Measurements from ENCODE around the gene SLC6A18.
"Not testable (repeated sequence)": the region's sequence is repeated elsewhere in the genome, so short reads cannot be mapped to it uniquely, and the experiment has no call there.

The SLC6A18 gene

DNA sequence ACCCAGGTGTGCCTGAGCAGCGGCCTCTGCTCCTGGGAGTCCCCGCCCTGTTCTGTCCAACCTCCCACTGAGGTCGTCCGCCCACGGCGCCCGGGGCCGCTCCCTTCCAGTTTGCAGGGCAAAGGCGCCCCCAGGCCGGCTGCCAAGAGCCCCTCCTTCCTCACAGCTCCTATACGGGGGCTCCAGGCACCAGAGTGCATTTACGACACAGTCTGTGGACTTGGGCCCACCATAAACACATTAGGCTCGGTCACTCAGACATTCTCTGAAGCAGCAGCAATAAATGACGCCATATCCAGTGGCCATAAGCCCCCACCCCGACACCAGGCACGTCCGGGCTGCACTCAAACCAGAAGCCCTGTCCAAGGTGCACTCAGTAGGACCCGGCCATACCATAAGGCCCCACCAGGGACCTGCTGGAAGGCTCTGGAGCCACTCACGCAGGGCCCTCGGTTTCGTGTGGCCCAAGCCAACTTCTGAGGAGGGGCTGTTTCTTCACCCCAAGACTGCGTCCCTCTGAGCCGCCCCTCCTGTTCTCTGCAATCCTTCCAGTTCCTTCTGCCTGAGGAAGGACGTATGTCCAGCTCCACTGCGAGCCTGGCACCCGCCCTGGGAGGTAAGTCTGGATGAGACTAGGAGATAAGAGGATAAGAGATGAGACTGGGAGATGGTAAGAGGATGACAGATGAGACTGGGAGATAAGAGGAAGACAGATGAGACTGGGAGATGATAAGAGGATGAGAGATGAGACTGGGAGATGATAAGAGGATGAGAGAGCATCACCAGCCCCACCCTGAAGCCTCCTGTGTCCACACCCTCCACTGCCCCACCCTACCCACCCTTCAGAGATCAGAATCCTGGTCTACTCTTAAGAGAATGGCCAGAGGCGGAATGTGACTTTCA, 26.7 kb downstream of the SLC6A18 start:
- DNase-seq (ENCODE audit: low read depth in 1 of 2, low spot score in 1 of 2) = no peak

DNA sequence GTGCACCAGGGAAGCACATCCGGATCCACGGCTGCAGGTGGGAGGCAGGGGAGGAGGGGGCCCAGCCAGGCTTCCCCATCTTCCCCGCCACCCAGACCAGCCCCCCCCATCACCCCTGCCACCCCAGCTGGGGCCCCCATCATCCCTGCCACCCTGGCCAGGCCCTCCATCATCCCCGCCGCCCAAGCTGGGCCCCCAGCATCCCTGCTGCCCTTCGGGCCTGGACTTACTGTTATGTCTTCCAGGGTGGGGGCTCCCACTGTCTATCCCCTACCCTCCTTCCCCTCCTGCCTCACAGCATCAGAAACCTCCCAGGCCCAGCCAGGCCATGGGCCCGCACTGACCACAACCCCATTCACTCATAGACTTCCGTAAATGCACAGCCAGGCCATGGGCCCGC, 27.5 kb downstream of the SLC6A18 start:
- no peak for DNase-seq (ENCODE audit: low read depth in 1 of 2, low spot score in 1 of 2)

DNA sequence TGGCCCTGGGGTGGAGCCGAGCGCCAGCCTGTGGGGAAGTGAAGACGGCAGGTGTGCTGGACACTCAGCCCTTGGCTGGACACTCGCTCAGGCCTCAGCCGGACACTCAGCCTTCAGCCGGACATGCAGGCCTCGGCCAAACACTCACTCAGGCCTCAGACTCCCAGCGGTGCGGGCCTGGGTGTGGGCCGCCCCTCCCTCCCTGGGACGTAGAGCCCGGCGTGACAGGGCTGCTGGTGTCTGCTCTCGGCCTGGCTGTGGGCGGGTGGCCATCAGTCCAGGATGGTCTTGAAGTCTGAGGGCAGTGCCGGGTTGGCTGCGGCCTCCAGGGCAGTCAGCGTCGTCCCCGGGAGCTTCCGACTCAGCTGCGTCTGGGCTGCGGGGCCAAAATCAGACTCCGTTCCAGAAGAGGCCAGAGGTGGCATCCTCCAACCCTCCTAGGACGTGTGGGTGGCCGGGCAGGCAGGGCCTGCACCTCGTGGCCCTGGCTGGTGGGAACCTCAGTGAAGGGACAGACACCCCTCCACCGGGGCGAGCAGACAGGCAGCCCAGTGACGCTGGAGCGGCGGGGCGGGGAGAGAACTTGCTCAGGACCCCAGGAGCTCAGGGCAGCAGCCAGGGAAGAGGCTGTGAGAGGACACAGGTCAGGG, 28.4 kb downstream of the SLC6A18 start:
- DNase-seq (ENCODE audit: low read depth in 1 of 2, low spot score in 1 of 2) = no peak

DNA sequence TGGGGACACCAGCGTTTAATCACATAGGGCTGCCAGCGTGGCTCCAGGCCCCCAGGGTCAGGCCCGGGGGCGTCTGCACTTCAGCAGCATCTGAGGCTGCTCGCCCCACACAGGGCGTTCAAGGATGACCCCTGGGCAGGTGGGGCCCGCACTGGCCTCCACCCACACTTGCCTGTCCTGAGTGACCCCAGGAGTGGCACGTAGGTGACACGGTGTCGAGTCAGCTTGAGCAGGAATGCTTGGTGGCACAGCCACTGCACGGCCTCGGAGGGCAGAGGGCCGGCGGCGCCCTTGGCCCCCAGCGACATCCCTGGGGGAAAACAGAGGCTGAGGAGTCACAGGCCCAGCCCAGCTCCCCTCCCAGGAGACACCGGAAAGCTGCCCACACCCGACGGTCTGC, 29.0 kb downstream of the SLC6A18 start:
- no peak for DNase-seq (ENCODE audit: low read depth in 1 of 2, low spot score in 1 of 2)

DNA sequence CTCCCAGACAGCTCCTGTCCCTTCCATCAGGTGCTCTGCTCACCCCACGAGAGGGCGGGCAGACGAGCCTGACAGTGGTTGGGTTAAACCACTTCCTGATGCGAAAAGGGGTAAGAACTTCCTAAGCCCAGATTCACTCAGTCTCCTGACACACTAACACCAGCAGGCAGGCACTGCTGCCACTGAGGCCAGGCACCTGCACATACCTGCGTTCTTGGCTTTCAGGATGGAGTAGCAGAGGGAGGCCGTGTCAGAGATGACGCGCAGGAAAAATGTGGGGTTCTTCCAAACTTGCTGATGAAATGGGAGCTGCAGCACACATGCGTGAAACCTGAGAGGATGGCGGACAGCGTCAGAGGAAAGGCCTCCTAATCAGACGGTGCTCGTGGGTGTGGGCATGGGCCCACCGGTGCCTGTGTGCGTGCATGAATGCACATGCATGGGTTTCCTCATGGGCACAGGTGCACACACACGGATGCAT, 29.9 kb downstream of the SLC6A18 start:
- peak in 1 of 2 donors; percentile 16 for DNase-seq (ENCODE audit: low read depth in 1 of 2, low spot score in 1 of 2)

DNA sequence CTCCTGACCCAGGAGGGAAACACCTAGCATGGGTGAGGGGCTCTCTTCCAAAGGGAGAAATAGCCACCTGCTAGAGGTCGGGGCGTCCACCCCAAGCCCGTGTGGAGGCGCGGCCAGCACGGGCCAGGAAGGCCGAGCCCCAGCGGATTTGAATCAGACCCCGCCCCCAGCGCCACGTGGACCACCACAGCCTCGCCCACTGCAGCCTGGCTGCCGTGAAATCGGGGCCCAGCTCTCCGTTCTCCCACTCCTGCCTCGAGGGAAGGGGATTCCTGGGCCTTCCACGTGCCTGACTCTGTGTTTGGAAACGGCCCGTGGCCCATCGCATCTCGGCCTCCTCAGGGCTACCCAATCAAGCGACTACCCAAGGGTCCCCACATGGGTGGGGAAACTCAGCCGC, 31.6 kb downstream of the SLC6A18 start:
- DNase-seq (ENCODE audit: low read depth in 1 of 2, low spot score in 1 of 2) = no peak

DNA sequence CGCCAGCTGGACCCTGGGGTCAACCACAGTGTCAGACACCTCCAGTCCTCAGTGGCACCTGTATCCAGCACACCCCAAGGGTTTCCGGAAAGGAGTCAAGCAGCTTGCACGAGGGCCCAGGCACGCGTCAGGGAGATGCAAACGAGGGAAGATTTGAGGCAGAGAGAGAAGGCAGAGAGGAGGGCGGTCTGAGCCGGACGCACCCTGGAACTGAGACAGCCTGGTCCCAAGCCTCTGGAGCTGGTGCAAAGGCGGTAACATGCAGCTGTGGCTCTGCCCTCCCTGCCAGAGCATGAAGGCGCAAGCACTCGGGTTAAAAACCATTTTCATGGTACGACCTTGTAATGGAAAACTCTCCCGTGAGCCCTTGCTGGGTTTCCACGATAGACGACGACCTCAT, 32.2 kb downstream of the SLC6A18 start:
- no peak for DNase-seq (ENCODE audit: low read depth in 1 of 2, low spot score in 1 of 2)

DNA sequence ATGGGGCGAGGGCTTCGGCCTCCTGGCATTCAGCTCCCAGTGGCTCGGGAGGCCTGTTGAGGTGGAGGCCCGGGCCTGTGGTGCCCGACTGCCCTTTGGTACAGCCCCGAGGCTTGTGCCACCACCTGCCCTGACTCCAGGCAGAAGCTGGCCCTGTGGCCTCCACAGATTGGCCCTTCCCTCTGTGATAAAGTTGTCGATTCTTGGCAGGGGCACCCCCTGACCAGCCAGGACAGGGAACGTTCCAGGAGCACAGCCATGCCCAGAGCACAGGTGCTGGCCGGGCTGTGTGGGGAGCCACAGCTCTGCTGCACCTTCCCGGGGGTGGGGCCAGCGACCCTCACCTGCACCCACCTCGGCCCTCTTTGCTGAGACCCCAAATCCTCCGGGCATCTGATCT, 32.7 kb downstream of the SLC6A18 start:
- DNase-seq (ENCODE audit: low read depth in 1 of 2, low spot score in 1 of 2) = no peak

DNA sequence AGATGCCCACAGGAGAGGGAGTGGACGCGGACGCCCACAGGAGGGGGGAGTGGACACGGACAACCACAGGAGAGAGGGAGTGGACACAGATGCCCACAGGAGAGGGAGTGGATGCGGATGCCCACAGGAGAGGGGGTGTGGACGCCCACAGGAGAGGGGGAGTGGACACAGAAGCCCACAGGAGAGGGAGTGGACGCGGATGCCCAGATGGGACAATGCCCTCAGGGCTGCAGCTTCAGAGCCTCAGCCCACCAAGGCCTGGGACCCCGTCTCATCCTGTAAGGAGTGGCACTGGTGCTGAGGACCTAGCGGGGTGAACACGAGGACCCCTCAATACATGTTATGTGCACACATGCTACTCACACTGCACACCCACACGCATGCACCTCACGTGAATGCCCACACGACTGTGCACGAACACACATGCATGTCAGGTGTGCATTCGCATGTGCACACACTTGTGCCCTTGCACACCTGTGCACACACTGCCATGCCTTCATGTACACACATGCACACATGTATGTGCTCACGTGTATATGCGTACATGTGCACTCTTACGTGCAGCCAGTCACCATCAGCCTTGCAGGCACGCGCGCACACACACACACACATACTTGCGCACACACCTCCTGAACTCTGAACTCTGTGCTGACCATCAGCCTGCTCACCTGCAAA, 34.8 kb downstream of the SLC6A18 start:
- DNase-seq (ENCODE audit: low read depth in 1 of 2, low spot score in 1 of 2) = no peak

DNA sequence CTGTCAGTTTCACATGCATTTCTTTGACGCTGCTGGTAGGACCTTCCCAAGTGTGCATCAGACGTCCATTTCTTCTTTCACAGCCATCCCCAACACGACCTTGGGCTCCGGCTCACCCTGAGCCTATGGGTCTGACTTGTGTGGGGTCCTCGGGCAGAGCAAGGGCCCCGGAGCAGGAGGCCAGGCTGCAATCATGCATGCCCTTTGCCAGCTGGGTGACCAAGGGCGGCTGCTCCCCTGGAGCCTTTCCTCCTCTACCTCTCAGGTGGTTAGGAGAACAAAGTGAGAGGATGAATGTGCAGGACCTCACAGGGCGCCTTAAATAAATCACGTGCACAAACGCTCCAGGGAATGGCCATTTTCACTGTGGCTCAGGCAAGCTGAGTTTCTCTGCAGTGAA, 36.5 kb downstream of the SLC6A18 start:
- DNase-seq (ENCODE audit: low read depth in 1 of 2, low spot score in 1 of 2) = no peak

DNA sequence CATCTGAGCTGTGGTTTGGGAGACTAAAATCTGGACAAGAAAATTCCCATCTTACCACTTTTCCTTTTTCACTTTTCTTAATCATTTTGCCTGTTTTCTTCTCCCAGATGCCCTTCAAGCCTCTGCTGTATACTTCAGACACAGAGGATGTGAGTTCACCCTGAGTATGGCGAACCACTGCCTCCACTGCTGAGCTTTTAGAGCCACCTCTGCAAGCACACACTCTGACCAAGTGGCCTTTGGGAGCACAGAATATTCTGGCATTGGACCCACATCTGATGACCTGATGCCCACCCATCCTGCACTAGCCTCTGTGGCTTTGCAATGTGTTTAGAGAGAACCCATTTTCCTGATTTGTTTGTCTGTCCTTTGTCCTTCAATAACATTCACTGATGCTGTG, 37.2 kb downstream of the SLC6A18 start:
- no peak for DNase-seq (ENCODE audit: low read depth in 1 of 2, low spot score in 1 of 2)

DNA sequence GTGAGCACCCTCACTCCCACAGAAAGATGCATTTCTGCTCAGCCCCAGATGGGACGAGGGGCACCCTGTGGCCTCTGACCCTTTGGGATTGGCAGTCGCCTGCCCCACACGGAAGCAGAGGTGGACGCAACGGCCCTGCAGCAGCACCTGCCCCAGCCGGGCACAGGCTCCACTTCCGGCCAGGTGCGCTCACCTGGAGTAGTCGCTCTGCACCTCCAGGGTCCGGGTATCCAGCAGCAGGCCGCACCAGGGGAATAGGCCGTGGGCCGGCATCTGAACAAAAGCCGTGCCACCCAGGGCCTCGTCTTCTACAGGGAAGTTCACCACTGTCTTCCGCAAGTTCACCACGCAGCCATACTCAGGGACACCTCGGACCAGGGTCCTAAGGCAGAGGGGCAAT, 39.0 kb downstream of the SLC6A18 start:
- DNase-seq (ENCODE audit: low read depth in 1 of 2, low spot score in 1 of 2) = no peak

DNA sequence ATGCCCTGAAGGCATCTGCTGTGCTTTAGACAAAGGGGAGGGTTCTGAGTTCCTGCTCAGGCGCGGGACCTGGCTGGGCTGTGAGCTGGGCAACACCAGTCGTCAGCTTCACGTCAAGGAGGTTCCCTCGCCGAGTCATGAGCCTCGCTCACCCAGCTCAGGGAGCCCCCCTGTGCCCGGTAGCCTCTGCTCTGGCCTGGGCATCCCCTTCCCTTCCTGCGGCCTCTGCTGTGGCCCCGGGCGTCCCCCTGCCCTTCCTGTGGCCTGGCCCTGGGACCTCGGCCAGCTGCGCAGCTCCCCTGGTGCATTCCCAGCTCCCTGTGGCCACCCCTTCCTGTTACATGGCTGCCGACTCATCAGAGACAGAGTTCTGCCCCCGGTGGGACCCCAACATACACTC, 39.8 kb downstream of the SLC6A18 start:
- DNase-seq (ENCODE audit: low read depth in 1 of 2, low spot score in 1 of 2) = no peak

DNA sequence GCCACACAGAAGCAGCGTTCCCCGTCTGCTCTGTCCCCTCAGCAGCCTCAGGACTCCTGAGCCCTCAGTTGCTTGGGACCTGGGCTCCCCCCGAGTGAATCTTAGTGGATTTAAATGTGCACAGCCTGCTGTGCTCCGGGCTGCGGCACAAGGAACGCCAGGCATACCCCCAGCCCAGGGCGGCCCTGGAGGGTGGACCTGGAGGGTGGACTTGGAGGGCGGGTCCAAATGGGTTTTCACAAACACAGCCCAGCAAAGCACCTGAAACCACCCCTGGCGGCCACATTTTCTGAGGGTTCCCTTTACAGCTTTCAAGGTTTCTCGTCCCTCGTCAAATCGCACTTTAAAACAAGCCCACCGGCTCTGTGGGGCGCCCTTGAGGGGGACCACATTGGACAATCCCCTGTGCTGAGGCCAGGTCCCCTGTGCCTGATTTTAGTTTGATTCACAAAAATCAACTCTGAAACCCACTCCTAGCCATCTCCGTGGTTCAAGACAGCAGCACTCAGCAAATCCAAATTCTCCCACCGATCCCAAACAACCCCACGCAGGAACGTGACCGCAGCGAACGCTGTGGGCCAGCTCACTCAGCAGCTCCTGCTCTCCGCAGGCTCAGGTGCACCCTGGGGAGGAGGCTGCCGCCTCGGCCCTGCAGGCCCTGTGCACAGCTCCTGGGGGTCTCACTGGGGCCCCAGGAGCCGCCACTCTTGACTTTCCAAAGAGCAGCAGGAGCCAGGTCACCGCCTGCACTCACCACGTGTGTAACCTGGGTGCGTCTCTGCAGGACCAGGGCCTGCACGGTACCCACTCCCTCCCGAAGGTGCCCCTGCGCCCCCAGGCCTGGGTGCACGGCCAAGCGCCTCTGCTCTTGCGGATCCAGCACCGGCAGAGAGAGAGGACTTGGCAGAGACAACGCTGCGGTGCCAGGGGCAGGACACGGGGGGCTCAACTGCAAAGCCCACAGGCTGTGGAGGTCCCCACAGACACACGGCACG, 40.6 kb downstream of the SLC6A18 start:
- DNase-seq (ENCODE audit: low read depth in 1 of 2, low spot score in 1 of 2) = no peak

DNA sequence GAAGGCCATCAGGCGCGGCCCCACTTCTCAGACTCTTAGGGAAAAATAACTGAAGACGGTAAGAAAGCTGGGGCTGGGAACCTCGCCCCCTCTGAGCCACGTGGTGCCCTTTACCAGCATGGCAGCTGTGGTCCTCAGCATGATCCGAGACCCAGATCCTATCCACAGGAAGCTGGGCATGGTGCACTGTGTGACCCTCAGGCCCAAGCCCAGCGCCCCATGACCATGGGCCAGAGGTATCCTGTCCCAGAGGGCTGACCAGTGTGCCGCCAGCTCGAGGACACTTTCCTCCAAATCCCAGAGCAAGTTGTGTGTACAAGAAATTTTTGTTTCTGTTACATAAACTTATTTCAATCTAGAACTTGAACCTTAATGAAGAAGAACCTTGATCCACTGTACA, 41.6 kb downstream of the SLC6A18 start:
- DNase-seq (ENCODE audit: low read depth in 1 of 2, low spot score in 1 of 2) = no peak

DNA sequence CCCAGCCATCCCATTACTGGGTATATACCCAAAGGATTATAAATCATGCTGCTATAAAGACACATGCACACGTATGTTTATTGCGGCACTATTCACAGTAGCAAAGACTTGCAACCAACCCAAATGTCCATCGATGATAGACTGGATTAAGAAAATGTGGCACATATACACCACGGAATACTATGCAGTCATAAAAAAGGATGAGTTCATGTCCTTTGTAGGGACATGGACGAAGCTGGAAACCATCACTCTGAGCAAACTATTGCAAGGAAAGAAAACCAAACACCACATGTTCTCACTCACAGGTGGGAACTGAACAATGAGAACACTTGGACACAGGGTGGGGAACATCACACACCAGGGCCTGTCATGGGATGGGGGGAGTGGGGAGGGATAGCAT, 42.3 kb downstream of the SLC6A18 start:
- DNase-seq (ENCODE audit: low read depth in 1 of 2, low spot score in 1 of 2) = not testable (repeated sequence)

DNA sequence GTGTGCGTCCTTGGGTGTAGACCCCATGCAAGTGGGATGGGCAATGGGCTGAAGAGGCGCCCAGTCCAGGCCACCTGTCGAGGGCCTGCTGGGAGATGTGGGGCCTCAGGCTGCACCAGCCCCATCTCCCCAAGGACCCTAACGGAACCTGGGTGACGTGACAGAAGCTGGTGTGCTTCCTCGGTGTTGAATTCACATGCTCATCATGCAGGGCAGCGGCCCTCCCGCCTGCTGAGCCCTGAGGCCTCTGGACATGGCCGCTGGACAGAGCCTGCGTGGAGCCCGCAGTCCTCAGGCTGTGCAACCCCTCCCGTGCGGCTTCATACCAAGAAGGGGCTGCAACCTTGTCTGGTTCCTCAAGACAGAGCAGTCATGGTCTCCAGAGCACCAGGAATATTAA, 42.9 kb downstream of the SLC6A18 start:
- DNase-seq (ENCODE audit: low read depth in 1 of 2, low spot score in 1 of 2) = no peak

DNA sequence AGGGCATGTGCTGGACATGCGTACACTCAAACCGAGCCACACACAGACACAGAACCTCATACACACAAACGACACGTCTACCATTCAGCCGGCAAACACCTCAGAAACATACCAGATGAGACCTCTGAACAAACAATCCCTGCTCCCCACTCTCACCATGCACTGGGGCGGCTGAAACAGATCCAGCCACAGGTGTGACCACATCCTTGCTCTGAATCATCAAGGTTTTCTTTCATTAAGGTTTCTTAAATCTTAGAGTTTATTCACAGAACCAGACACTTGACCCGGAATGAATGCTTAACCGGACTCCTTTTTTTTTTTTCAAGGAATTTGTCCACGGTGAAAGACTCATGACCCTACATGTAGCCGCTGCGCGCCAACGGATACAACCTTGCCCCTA, 43.5 kb downstream of the SLC6A18 start:
- no peak for DNase-seq (ENCODE audit: low read depth in 1 of 2, low spot score in 1 of 2)

DNA sequence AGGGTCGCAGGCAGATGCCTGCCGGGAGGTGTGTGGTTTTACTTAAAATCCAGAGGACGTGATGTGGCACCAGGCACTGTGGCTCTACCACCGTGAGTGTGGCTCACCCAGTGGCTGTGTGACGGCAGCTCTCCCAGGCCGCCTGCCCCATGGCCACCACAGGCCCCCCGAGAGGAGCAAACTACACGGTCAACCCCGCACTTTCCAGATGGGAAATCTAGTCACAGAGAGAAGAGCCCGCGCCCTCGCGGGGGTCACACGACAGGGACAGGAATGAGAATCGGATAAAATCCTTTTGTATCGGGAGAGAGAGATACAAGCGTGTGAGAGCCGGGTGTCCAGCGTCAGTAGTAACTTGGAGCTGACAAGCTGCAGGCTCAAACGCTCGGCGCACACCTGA, 45.2 kb downstream of the SLC6A18 start:
- no peak for DNase-seq (ENCODE audit: low read depth in 1 of 2, low spot score in 1 of 2)

DNA sequence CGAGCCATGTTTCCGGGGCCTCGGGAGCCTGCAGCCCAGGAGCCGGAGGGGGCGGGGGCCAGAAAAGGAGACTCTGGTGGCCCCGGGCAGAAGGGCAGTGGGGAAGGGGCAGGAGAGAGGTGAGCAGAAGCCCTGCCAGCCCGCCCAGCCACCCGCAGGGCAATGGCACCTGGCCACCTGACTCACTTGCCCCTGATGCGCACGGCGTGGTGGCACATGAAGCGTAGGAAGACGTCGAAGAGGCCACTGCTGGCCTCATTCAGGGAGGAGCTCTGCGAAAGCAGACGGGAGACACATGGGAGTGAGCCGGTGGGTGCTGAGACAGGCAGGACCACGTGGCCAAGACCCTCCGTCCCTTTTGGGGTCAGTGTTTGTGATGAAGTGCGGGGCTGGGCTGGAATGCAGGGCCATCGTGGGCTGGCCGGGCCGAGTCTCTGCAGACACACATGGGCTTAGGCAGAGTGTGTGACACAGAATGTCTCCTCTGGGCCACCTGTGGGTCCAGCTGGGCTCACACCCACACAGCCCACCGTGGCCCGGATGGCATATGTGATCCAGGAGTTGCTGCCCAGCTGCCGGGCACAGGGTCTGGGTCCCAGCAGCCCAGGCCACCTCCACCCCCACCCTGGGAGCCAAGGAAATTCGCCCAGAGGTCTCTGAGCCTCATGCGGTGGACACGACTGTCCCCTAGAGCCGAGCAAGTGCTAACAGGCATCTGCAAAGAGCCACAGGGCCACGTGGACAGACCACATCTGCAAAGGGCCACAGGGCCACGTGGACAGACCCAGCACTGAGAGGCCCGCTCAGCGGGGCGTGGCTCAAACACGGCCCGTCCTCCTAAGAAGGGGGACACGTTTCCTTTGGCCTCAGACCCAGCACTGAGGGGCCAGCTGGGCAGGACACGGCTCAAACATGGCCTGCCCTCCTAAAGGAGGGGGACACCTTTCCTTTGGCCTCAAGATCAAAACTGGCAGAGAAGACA, 46.0 kb downstream of the SLC6A18 start:
- no peak for DNase-seq (ENCODE audit: low read depth in 1 of 2, low spot score in 1 of 2)

All from stimulated activated CD4-positive, alpha-beta T cell treated with anti-CD3 and anti-CD28 coated beads, Interleukin-15, amount 100 ng/mL, for 1 hour (primary cell).